Iris pigment epithelial cell (primary cell): Measurements from ENCODE around the gene MIB1.
A peak's percentile ranks its signal among the peaks of the same experiment; 100 is the strongest.

Experiments
- DNase-seq: peaks from one replicate; pipeline ENCODE4 v3.0.0-alpha.2; 2011; ENCODE audit warnings: low read depth

Gene MIB1

DNA sequence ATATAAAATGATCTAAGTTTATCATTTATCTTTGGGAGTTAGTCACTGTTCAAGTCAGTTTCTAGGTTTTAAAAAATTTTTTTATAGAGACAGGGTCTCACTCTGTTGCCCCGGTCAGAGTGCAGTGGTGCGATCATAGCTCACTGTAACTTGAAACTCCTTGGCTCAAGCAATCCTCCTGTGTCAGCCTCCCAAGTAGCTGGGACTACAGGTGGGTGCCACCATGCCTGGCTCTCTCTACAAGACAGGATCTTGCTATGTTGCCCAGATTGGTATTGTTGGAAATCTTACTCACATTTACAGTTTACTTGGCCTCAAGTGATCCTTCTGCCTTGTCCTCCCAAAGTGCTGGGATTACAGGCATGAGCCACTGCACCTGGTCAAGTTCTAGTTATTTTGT is 74.5 kb downstream of the MIB1 start:
- no peak for DNase-seq

DNA sequence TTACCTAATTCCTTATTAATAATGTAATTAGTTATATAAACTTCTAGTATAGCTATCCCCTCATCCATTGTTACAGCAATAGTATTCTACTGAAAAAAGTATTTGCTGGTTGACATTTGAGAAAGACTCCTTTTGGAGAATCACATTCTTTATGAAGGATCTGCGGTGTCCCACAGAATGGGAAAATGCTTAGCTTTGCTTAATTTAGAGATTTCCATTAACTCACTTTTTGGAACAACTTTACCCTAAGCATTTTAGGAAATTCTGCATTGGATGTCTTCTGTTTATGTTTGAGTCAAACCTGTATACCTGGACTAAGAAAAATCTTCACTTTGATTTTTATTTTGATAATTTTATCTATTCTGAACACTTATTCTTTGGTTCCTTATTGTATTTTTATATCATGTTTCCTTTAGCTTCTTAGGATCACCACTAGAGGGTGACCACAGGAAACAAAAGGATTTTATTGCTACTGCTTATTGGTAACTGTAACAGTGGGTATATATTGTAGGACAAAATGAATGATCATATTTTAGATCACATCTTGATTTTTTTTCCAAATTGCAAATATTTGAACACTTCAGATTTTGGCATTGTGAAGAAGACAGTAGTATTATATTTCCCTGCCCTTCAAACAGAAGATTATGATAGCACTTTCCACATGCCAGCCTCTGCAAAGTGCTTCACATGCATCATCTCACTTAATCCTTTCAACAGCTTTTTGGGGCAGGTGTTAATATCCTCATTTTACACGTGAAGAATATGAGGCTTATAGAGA is 79.6 kb downstream of the MIB1 start:
- DNase-seq = peak; percentile 37

DNA sequence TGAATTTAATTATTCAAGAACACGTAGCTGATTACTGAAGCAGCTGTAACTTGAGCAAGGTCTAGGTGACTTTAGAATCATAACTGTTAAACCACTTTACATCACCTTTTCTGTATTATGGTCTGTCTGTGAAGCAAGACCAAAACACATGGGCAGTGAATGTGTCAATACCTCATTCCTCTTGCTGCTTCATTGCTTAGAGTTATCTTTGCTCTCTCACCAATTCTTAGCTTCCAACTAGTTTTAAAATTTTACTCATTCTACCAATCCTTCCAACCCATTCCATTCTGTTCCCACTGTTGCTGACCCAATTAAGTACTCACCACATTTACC is 80.2 kb downstream of the MIB1 start:
- DNase-seq = no peak

DNA sequence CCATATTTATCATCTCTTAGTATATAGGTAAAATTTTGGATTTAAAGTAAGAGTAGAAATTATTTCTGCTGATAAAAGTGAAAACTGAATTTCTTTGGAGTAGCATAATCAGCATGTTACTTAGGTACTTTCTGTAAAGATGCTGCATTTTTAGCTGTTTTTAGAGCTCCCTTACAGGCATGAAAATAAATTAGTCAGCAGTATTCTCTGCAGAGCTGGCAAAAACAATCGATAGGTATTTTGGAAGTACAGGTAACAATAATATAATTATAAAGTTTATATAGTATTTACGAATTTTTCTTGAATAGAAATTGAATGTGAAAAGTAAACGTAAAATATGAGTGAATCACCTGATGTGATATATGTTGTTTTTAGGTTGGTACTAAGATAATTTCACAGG is 83.3 kb downstream of the MIB1 start:
- DNase-seq = no peak

DNA sequence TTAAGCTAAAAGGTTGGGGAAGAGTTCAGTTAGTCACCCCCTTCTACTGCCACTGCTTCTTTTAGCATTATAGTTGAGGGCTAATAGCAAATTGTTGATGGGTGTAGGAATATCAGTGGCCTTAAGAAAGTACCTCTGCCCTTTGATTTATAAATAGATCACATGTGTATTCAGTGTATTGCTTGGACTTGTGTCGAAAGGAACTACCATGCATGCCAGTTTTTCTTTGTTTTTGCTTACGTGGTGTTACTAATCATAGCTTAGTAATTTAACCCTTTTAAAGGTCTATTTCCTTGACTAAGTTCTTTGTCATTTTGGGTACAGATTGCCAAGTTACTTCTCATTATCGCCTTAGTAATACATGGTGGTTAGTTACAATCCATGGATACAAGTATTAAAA is 85.6 kb downstream of the MIB1 start:
- DNase-seq = peak; percentile 70

DNA sequence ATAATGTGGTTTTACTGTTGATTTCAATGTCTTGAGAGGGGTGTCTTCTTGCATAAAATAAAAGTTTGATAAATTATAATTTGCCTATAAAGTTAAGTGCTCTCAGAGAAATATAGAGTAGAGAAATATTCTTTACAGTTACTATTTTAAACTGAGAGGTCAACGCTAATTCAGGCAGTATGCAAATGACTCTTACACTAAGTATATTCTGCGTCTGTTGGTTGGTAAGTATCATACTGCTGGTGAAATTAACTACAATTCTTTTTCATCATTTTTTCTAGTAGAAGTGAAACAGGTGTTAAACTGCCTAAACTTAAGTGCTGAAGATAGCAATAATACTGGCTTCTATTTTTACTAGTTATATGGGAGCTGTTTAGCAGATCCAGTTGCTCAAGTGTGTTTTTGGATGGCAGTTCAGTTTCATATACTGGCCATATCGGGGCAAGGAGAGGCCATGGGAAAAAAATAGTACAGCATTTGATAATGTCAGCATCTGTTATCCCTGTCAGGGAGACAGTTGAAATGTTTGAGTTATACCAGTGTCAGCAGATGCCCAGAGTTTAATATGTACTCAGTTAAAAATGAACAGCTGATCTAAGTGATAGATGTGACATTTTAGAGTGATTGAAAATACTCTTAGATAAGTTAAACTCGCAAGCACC is 86.2 kb downstream of the MIB1 start:
- DNase-seq = no peak

DNA sequence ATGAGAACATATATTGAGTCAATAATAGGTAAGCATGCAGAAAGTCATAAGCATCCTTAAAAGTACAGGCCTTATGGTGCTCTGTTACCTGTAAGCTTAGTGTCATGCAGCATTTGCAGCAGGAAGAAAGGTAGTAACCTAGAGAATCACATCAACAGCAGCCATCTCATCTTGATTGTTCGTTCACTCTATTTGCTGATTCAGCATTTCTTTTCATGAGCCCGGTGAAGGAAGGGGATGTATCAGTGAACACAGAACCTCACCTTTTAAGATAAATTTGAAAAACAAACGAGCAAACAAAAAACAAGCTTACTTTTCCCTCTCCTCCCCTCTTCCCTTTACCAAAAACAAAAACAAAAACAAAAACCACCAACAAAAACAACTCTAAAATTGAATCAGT is 89.9 kb downstream of the MIB1 start:
- no peak for DNase-seq

DNA sequence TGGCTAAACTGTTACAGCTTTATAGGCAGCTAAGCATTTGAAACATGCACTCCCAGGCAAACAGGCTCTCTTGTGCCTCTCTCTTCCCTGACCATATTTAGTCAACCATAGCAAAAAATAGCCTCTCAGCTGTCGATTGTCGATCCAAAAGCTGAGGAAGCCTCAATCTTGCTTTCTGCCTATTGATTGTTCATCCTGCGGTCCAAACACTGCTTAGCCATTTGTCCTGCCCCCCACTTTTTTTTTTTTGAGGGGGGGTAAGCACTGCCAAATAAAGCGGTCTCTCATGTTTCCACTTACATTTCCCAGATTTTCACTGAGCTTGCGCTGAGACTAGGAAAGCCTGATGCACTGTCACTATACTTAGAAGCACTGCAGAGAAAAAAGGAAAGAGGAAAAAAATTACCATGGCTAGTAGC is 90.8 kb downstream of the MIB1 start:
- peak; percentile 21 for DNase-seq

DNA sequence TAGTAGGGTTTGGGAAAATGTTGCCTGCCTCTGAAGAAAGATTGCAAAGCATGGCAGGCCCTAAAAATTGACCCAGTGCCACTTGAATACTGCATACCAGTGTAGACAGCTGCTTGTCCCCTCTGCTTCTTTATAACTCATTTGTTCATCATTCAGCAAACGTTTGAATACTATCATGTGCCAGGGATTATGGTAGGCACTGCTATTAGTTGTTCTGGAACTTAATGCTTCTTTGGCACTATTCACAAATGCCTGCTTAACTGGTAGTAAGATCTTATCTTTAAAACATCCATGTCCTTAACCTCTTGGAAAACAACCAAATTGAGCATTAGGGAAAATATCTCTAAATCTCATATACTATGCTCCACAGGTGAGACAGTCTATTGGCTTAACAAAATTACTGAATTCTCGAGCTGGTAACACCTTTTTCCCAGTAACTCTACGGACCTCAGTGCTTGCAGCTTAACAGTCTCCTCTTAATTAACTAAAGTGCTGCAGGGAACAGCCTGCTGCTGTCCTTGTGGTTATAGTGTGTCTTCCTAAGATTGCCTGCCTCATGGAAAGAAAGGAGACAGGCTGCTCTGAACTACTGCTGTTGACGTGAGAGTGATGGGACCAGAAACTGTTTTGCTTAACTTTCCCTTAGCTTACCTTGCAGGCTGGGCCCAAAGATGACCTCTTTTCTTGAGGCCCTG is 93.2 kb downstream of the MIB1 start:
- no peak for DNase-seq

DNA sequence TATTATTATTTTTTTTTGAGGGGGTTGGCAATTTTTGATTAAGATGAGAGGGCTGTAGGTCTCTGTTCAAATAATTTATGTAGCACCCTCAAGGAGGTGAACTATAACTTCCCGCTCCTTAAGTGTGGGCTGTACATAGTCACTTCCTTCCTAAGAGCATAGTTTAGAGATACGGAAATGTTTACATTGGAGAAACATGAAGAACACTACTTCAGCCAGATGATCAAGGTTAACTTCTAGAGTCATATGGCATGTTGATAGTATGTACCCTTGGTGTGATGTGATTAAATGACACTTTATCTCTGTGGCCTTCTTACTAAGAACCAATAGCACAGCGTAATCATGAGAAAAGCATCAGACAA is 93.7 kb downstream of the MIB1 start:
- DNase-seq = peak; percentile 24

DNA sequence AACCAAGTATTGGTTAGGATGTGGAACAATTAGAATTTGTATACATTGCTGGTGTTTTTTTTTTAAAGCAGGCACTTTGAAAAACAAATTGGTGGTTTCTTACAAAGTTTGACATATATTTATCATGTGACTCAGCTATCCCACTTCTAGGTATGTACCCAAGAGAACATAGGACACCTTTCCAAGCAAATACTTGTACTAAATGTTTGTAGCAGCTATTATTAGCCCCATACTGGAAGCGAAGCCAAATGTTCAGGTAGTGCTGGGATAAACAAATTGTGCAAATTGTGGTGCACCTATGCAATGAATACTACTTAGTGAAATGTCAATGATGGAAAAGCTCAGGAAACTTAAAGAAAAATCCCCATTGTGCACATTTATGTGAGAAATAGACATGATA is 101.0 kb downstream of the MIB1 start:
- no peak for DNase-seq

DNA sequence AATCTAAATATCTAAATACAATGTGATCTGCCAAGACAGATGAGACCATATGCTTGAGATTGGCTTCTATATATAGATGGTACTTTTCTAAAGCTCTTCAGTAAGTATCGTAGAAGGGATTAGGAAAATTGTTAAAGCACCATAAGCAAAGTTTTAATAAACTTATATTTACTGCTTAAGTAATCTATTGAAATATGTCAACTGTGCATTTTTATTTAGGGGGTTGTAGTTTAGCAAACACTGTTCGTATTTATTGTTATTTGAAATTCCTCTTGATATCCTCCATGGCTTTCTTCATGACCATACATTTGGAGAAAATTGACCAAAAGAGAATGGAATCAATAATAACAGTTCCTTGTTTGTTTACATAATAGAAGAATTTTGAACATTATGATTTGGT is 102.7 kb downstream of the MIB1 start:
- DNase-seq = no peak

DNA sequence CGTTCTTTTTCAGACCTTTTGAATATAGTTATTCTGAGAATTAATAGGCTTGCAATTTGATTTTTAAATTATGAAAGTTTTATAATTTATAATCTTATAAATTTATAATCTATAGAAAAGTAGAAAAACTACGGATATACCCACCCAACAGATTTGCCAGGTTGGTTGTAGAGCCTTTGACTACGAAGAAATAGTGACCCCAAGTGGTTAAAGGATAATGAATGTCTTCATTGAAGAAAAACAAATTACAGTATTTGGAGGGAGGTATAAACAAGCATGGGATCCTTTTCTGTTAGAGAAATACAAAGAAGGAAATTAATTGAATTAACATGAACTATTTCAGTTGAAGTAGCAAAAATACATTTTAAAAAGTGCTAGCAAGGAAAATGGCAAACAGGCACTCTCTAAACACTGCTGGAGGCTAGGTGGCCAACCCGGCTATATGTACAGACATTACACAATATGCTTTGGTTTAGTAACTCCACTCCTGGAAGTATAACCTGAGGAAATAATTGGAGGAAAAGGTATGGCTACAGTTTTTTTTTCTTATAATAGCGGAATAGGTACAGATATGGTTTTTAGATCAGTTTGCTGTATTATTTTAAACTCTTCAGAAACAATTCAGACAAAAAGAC is 110.9 kb downstream of the MIB1 start:
- peak; percentile 31 for DNase-seq

DNA sequence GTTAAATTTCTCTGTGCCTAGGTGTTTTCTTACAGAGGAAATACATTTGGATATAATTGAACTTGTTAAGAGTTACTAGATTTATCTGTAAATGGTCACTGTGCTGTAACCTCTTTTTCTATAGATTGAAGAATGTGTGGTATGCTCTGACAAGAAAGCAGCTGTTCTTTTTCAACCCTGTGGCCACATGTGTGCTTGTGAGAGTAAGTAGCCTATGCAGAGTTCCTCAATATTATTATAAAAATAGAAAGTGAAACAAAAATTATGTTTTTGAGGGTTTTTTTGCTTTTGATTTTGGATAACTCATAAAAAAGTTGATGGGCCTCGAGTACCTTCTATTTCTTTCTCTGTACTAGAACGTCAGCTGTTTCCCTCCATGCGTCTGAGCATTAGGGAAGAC is 112.4 kb downstream of the MIB1 start:
- DNase-seq = peak; percentile 51

DNA sequence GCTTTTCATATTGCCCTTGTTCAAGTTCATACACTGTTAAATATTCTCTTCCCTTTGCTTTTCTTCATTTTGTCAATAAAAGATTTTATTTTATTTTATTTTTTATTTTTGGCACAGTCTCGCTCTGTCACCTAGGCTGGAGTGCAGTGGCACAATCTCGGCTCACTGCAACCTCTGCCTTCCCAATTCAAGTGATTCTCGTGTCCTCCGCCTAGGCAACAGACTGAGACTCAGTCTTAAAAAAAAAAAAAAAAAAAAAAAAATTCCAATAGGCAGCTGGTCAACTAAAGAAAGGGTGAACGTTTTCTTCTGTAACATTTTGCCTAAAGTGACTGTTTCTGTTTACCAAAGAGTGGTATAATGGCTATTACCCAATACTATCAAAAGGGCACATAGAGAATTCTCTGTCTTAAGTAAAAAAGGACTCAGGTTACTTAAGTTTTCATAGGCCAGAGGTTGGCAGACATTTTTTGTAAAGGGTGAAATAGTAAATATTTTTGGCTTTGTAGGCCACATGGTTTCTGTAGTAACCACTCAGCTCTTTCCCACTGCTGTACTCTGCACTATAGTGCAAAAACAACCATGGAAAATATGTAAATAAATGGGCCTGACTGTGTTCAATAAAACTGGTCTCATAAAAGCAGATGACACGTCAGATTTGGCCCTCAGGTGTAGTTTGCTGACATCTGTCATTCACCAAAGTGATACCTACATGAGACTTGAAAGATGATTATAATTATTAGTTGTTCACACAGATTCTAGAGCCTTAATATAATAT is 113.4 kb downstream of the MIB1 start:
- peak; percentile 55 for DNase-seq

DNA sequence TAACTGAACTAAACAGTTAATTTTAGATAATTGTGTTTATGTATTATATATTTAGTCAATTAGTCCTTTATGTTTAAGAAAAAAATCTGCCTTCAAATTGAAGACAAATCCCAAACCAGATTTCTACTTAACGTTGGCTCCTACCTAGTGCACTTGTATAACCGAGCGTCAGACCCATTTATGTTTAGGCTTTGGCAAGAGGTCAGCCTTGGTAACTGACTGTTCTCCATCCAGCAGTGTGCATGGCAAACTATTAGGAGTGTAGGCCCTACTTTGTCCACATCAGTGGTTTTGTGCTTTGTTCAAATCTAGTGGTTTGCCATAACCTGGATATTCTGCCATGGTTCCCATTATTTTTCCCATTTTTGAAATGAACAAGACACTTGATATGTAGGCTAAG is 114.8 kb downstream of the MIB1 start:
- DNase-seq = no peak

DNA sequence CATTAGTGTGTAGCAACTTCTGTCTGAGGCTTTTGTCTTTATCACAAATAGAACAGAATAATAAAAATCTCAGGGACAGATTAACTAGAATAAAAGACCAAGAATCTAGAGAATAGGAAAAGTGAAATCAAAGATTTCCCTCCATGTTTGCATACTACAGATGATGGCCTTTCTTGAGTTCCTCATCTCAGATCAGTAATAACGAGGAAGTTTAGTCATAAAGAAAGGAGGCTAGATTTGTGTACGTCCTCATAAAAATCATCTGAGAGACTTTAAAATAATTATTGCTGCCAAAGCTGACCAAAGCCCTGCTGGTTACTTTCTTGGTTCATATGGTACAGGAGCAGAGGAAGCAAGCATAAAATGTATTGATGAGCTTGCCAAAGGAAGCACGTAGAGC is 117.3 kb downstream of the MIB1 start:
- DNase-seq = no peak

DNA sequence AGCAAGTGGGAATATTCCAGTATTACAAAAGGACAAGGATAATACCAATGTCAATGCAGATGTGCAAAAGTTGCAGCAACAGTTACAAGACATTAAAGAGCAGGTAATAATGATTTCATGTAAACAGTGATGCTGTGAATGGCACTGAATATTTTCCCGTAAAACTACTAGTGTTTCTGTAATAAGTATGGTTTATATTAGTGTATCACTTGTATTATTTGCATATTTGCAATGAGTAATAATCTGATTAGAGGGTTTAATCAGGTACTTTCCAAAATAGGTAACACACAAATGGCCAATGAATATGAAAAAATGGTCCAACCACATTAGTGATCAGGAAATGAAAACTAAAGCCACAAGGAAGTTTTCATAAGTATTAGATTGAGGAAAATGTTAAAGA is 118.0 kb downstream of the MIB1 start:
- no peak for DNase-seq

DNA sequence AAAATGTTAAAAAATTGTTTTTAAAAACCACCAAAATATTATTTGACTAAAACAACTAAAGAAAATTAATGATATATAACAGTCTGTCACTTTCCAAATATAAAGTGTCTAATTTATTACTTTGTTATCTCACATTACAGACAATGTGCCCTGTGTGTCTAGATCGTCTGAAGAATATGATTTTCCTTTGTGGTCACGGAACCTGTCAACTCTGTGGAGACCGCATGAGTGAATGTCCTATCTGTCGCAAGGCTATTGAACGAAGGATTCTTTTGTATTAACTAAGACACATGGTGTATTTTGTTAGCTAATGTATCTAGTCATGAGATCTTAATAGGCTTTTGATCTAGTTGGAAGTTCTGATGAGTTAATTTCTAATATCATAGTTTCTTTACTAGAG is 123.8 kb downstream of the MIB1 start:
- DNase-seq = no peak

DNA sequence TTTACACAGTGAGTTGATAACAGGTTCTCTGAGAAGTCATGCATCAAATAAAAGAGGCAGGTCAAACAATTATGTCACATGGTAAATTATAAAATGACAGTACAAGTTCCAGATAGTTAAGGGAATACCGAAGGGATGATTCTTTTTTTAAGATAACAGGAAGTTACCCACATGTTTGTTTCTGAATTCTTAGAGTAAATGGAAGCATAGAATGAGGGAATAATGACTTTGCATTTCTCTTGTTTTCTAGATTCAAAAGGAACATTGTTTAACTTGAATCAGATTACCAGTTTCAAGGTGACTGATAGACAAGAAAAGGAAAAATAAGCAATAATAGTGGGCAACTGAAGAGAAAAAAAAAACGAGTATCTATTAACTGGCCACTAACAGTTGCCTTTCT is 124.5 kb downstream of the MIB1 start:
- peak; percentile 10 for DNase-seq

DNA sequence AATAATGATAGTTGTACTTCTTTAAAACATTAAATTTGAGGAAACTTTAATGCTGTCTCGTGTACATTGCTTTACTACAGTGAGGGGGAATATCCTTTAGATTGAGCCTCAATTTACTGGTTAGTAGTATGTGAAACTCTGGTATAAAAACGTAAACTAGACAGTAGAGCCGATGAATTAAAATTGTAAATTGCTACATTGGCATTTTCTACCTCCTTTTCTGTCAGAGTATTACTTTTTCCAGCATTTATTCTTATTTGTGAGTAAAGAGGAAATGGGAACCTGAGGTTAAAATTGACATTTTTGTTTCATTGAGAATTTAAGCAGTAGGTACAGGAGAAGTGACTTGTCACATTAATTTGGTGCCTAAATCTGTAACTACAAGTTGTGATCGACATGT is 128.2 kb downstream of the MIB1 start:
- DNase-seq = no peak

DNA sequence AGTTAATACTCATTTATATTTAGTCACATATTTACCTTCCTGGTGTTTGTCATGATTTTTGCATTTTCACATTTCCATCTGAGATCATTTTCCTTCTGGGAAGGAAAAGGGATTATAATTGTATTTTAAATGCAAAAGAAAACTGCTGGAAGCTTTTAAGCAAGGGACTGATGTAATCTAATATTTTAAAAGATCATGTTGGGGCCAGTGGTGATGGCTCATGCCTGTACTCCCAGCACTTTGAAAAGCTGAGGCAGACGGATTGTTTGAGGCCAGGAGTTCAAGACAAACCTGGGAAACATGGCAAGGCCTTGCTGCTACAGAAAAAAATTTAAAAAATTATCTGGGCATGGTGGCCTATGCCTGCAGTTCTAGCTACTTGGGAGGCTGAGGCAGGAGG is 149.0 kb downstream of the MIB1 start:
- no peak for DNase-seq
